Uterus (tissue), 2 donors: ENCODE data around the gene RAP1A.

Experiments
- CTCF ChIP-seq, 4 experiments: fragments of 200-600 bp in 2 of 4; fragments of 450-650 bp in 2 of 4; sonication (generic) in 2 of 4; IDR thresholded peaks; one replicate each; pipeline ENCODE4 v1.5.1; 2016 to 2019; ENCODE audit warnings: antibody characterized with exemption in 4 of 4, mild to moderate bottlenecking in 2 of 4, moderate library complexity in 1 of 4
- POLR2A ChIP-seq, 2 donors: fragments of 450-650 bp; IDR thresholded peaks; one replicate each; pipeline ENCODE4 v1.6.1; 2016; ENCODE audit warnings: antibody characterized with exemption in 2 of 2, mild to moderate bottlenecking in 1 of 2, moderate library complexity in 1 of 2

DNA sequence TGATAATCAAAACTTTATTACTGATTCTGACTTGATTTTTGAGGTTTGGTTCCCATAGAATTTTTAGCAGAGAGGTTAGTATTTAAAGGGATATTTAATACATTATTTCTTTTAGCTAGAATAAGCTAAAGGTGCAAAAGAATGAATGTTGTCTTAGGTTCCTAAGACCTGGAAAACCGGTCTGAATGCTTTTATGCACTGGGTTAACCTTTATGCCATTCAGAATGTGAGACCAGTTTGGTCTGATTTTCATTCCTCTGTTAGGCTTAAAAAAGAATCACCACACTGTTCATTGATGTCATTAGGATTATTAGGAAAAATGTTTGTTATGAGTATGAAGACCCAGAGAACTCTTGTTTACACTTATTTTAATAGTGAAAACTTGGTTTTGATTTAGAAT is 30.1 kb downstream of the RAP1A start:
- TF ChIP-seq CTCF (IDR thresholded peaks at IDR 0.05) (no peak), POLR2A (IDR thresholded peaks at IDR 0.05) (no peak)
